Liver (tissue), 9 donors: ENCODE data around the gene DCAF11. TPM values are rescaled to one million over a fixed set of nuclear protein-coding genes. Genes with fewer than 3 reads are reported as not detected.

Source experiments
- DNase-seq: peaks from one replicate; pipeline ENCODE4 v3.0.0-alpha.2; 2017; ENCODE audit warnings: low spot score
- H3K27ac ChIP-seq, 2 donors: one replicate each; pipeline ENCODE4 v1.7.0; 2013; ENCODE audit warnings: inconsistent platforms in 2 of 2, low read length in 2 of 2, control low read depth in 1 of 2, low read depth in 1 of 2, mild to moderate bottlenecking in 1 of 2
- H3K27me3 ChIP-seq, 4 donors: one replicate each; pipeline versions ENCODE4 v1.6.1 to v1.7.0; 2013; ENCODE audit warnings: low read length in 3 of 4, inconsistent platforms in 1 of 4, mild to moderate bottlenecking in 1 of 4, moderate library complexity in 1 of 4; ENCODE audit not compliant: control insufficient read depth in 4 of 4, insufficient read depth in 4 of 4
- H3K36me3 ChIP-seq, 4 donors: one replicate each; pipeline versions ENCODE4 v1.6.1 to v1.7.0; 2013; ENCODE audit warnings: low read length in 3 of 4, mild to moderate bottlenecking in 3 of 4, low read depth in 1 of 4, moderate library complexity in 1 of 4; ENCODE audit not compliant: control insufficient read depth in 4 of 4, insufficient read depth in 3 of 4
- H3K4me1 ChIP-seq, 4 donors: one replicate each; pipeline versions ENCODE4 v1.6.1 to v1.7.0; 2013; ENCODE audit warnings: low read length in 3 of 4, mild to moderate bottlenecking in 3 of 4, moderate library complexity in 1 of 4; ENCODE audit not compliant: control insufficient read depth in 4 of 4, insufficient read depth in 4 of 4
- H3K4me3 ChIP-seq, 3 donors: one replicate each; pipeline versions ENCODE4 v1.6.1 to v1.7.0; 2013; ENCODE audit warnings: low read length in 3 of 3, control low read depth in 1 of 3, low read depth in 1 of 3, mild to moderate bottlenecking in 1 of 3
- H3K9ac ChIP-seq, 2 donors: one replicate each; pipeline ENCODE4 v1.7.0; 2013; ENCODE audit warnings: low read length in 2 of 2, mild to moderate bottlenecking in 2 of 2, moderate library complexity in 2 of 2, control low read depth in 1 of 2, low read depth in 1 of 2
- H3K9me3 ChIP-seq, 4 donors: one replicate each; pipeline versions ENCODE4 v1.6.1 to v1.7.0; 2013; ENCODE audit warnings: low read length in 3 of 4; ENCODE audit not compliant: control insufficient read depth in 4 of 4
- CTCF ChIP-seq: fragments of 150-350 bp; IDR thresholded peaks from 2 replicates; pipeline ENCODE4 v1.5.1; 2017; ENCODE audit warnings: improper control_type of control experiment, low read depth, low read length; ENCODE audit not compliant: missing input control
- EGR1 ChIP-seq, 2 donors: IDR thresholded peaks; 2 replicates each; pipeline ENCODE4 v1.6.1; 2016 to 2018; ENCODE audit warnings: antibody characterized with exemption in 2 of 2, low read depth in 2 of 2
- FOXA1 ChIP-seq: IDR thresholded peaks from 2 replicates; pipeline ENCODE4 v1.6.1; 2016; ENCODE audit warnings: antibody characterized with exemption
- FOXA2 ChIP-seq: IDR thresholded peaks from 2 replicates; pipeline ENCODE4 v1.6.1; 2016; ENCODE audit warnings: antibody characterized with exemption
- GABPA ChIP-seq, 2 donors: IDR thresholded peaks in 1 of 2; conservative IDR thresholded peaks in 1 of 2; 2 replicates each; pipeline ENCODE4 v1.6.1; 2016; ENCODE audit warnings: antibody characterized with exemption in 2 of 2, mild to moderate bottlenecking in 1 of 2, moderate library complexity in 1 of 2
- HNF4A ChIP-seq, 2 donors: conservative IDR thresholded peaks; 2 replicates each; pipeline ENCODE4 v1.6.1; 2016; ENCODE audit warnings: antibody characterized with exemption in 2 of 2, mild to moderate bottlenecking in 2 of 2
- HNF4G ChIP-seq: IDR thresholded peaks from 2 replicates; pipeline ENCODE4 v1.6.1; 2016; ENCODE audit warnings: antibody characterized with exemption
- JUND ChIP-seq, 2 donors: IDR thresholded peaks; 2 replicates each; pipeline ENCODE4 v1.6.1; 2016; ENCODE audit warnings: antibody characterized with exemption in 2 of 2
- MAX ChIP-seq: IDR thresholded peaks from 2 replicates; pipeline ENCODE4 v1.6.1; 2016; ENCODE audit warnings: antibody characterized with exemption
- NR2F2 ChIP-seq: IDR thresholded peaks from 2 replicates; pipeline ENCODE4 v1.6.1; 2016; ENCODE audit warnings: antibody characterized with exemption
- RAD21 ChIP-seq, 2 donors: IDR thresholded peaks; 2 replicates each; pipeline ENCODE4 v1.6.1; 2016; ENCODE audit warnings: antibody characterized with exemption in 2 of 2, mild to moderate bottlenecking in 2 of 2
- REST ChIP-seq: IDR thresholded peaks from 2 replicates; pipeline ENCODE4 v1.6.1; 2016; ENCODE audit warnings: antibody characterized with exemption, mild to moderate bottlenecking
- RXRA ChIP-seq, 2 donors: IDR thresholded peaks; 2 replicates each; pipeline ENCODE4 v1.6.1; 2017 to 2018; ENCODE audit warnings: antibody characterized with exemption in 2 of 2, mild to moderate bottlenecking in 1 of 2
- SP1 ChIP-seq: IDR thresholded peaks from 2 replicates; pipeline ENCODE4 v1.6.1; 2018; ENCODE audit warnings: antibody characterized with exemption, mild to moderate bottlenecking
- TAF1 ChIP-seq: conservative IDR thresholded peaks from 2 replicates; pipeline ENCODE4 v1.6.1; 2016; ENCODE audit warnings: antibody characterized with exemption, mild to moderate bottlenecking
- YY1 ChIP-seq: IDR thresholded peaks from 2 replicates; pipeline ENCODE4 v1.6.1; 2016; ENCODE audit warnings: antibody characterized with exemption, mild to moderate bottlenecking
- ZBTB33 ChIP-seq: IDR thresholded peaks from 2 replicates; pipeline ENCODE4 v1.6.1; 2016; ENCODE audit warnings: antibody characterized with exemption
- WGBS: extraction: QIAGEN DNeasy Blood & Tissue Kit; methylation state at CpG from one replicate; pipeline ENCODE4 v1.1.7; 2013; 5-methylcytosine and 5-hydroxymethylcytosine counted together
- polyA plus RNA-seq, 2 donors: library from polyadenylated mRNA; stranded (reverse) in 1 of 2; unstranded in 1 of 2; fragments of 200-250 nt in 1 of 2; fragments of >200 nt in 1 of 2; fragmentation: Nextera tagmentation in 1 of 2; extraction: Ambion mirVana in 1 of 2; gene quantifications; one replicate each; pipeline versions ENCODE4 v1.2.1 to v1.2.3, GENCODE V29; 2013 to 2015
- total RNA-seq, 2 donors: library from RNA; depleted of rRNA; stranded (reverse); fragments of >200 nt; gene quantifications; one replicate each; pipeline ENCODE4 v1.2.3, GENCODE V29; 2014
- TF ChIP-seq, protein P1 (sequence below): IDR thresholded peaks from 2 replicates; pipeline ENCODE4 v1.6.1; 2016; ENCODE audit warnings: antibody characterized with exemption
- donor health status: healthy.
- donor health status: healthy.
- donor health status: healthy.
- donor health status: healthy.
- donor health status: healthy.

Gene DCAF11
- total RNA-seq (100 to 1,000 TPM; 215 to 312 TPM), polyA plus RNA-seq (100 to 1,000 TPM in 1 of 2 donors, 10 to 100 TPM in 1; 30.1 to 119 TPM)

DNA sequence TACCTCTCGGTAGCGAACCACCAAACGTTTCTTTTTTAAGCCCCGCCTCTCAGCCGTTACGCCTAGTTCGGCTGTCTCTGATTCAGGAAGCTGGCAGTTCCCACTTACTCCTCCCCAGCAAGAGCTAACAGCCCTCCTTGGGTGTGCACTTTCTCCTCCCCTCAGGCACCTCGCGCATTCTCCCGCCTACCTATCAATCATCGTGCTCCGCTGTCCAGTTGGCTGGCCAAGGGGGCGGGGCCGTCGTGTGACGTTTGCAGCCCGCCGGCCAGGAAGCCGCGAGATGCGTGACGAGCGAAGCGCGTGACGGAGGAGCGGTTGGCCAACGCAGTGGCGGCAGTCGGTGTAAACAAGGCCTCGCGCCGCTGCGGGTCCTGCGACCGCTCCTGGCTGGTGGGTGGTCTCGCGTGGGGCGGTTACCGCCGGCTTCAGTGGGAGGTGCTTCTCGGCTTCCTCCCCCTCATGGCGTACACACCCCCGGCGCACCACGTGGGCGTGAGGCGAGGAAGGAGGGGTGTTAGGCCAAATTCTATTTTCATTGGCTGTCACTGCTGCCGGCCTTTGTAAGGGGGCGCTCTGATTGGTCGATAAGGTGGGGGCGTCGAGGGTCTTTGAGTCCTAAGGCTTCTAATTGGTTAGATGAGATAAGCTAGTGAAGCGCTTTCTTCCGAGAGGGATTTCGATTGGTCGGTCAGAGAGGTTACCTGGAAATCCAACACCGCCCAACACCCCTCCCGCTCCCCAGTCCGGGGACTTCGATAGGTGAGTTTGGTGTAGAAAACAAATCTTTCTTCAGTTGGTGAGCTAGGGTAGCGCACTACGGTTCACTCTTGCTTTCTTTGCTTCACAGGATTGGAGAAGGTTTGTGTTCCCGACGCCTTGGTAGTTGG is at the start of gene DCAF11, which contains the start of gene NRL:
DCAF11 (plus strand) TSS at position 246 of the 890 bp plus-strand sequence. CDS start 818 bp downstream, outside the sequence.
NRL (minus strand) TSS at position 418 of the 890 bp plus-strand sequence. CDS start 32,101 bp downstream, outside the sequence.
- peak; percentile 98 for TF ChIP-seq SP1
- TF ChIP-seq, protein P1, sequence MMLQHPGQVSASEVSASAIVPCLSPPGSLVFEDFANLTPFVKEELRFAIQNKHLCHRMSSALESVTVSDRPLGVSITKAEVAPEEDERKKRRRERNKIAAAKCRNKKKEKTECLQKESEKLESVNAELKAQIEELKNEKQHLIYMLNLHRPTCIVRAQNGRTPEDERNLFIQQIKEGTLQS = no peak
- TF ChIP-seq FOXA1 = peak; percentile 35
- peak; percentile 70 for TF ChIP-seq MAX
- TF ChIP-seq GABPA (IDR thresholded peaks at IDR 0.05 in 1 of 2, conservative IDR thresholded peaks at IDR 0.05 in 1 of 2) = peak in 1 of 2 donors; percentile 1
- TF ChIP-seq JUND (IDR thresholded peaks at IDR 0.05) = peak in 1 of 2 donors; percentile 43
- TF ChIP-seq HNF4G = no peak
- peak; percentile 21 to 39 for TF ChIP-seq RAD21 (IDR thresholded peaks at IDR 0.05)
- TF ChIP-seq EGR1 (IDR thresholded peaks at IDR 0.05; ENCODE audit: low read depth in 2 of 2) = peak; percentile 87
- peak; percentile 45 for TF ChIP-seq FOXA2
- peak in 1 of 2 donors; percentile 19 for TF ChIP-seq RXRA (IDR thresholded peaks at IDR 0.05)
- peak; percentile 22 for TF ChIP-seq YY1
- TF ChIP-seq REST = peak; percentile 93
- TF ChIP-seq TAF1 = peak; percentile 98
- peak; percentile 66 for TF ChIP-seq ZBTB33
- TF ChIP-seq CTCF = no peak
- TF ChIP-seq HNF4A (conservative IDR thresholded peaks at IDR 0.05) = peak in 1 of 2 donors; percentile 42
- TF ChIP-seq NR2F2 = no peak
- H3K9me3 ChIP-seq = no peaks in the 10 kb centered on the region
- no peaks in the 10 kb centered on the region for H3K27me3 ChIP-seq
- peak; percentile 98 for DNase-seq
- H3K36me3 ChIP-seq = peaks cover 7 to 21% (median 19%) of the 10 kb centered on the region in 4 donors
- peak within 1 kb of the TSS; percentile 99 to 100 for H3K27ac ChIP-seq
- under 1% methylated on average over 65 of the region's 65 CpGs for WGBS
- peak within 1 kb of the TSS; percentile 96 to 97 for H3K9ac ChIP-seq
- H3K4me1 ChIP-seq = peaks cover 3 to 52% (median 40%) of the 10 kb centered on the region in 4 donors
- peak within 1 kb of the TSS; percentile 61 to 94 (median 91) for H3K4me3 ChIP-seq
